Small intestine (tissue), 7 donors: ENCODE data around the gene VLDLR. TPM values are rescaled to one million over a fixed set of nuclear protein-coding genes. Genes with fewer than 3 reads are reported as not detected.

Source experiments
- DNase-seq, 2 donors: peaks; one replicate each; pipeline versions ENCODE4 v3.0.0 to v3.0.0-alpha.2; 2013
- FAIRE-seq: peaks from 2 replicates; lab custom pipeline; 2012; peaks lifted over from hg19 to GRCh38; lab: Jason Lieb, UNC
- H3K27ac ChIP-seq, 3 donors: one replicate each; pipeline ENCODE4 v1.5.1; 2013; ENCODE audit warnings: low read length in 2 of 3, mild to moderate bottlenecking in 2 of 3, control low read depth in 1 of 3, inconsistent platforms in 1 of 3, low read depth in 1 of 3, moderate library complexity in 1 of 3
- H3K27me3 ChIP-seq, 3 donors: one replicate each; pipeline ENCODE4 v1.6.1; 2013; ENCODE audit warnings: low read length in 3 of 3, inconsistent platforms in 1 of 3; ENCODE audit not compliant: control insufficient read depth in 3 of 3, insufficient read depth in 3 of 3
- H3K36me3 ChIP-seq, 3 donors: one replicate each; pipeline ENCODE4 v1.6.1; 2013; ENCODE audit warnings: low read length in 3 of 3, inconsistent platforms in 1 of 3, low read depth in 1 of 3, mild to moderate bottlenecking in 1 of 3, moderate library complexity in 1 of 3; ENCODE audit not compliant: control insufficient read depth in 3 of 3, insufficient read depth in 2 of 3
- H3K4me1 ChIP-seq, 3 donors: one replicate each; pipeline ENCODE4 v1.6.1; 2013; ENCODE audit warnings: low read length in 2 of 3, inconsistent platforms in 1 of 3, low read depth in 1 of 3, mild to moderate bottlenecking in 1 of 3, moderate library complexity in 1 of 3; ENCODE audit not compliant: control insufficient read depth in 3 of 3, insufficient read depth in 2 of 3
- H3K4me3 ChIP-seq, 3 donors: one replicate each; pipeline ENCODE4 v1.5.1; 2013; ENCODE audit warnings: low read length in 3 of 3, control low read depth in 1 of 3, inconsistent platforms in 1 of 3, low read depth in 1 of 3, mild to moderate bottlenecking in 1 of 3, moderate library complexity in 1 of 3
- H3K9me3 ChIP-seq, 2 donors: one replicate each; pipeline ENCODE4 v1.6.1; 2013; ENCODE audit warnings: low read depth in 1 of 2, low read length in 1 of 2; ENCODE audit not compliant: control insufficient read depth in 2 of 2, insufficient read depth in 1 of 2
- WGBS, 3 donors: extraction: QIAGEN DNeasy Blood & Tissue Kit; methylation state at CpG; one replicate each; pipeline ENCODE4 v1.1.7; 2013; 5-methylcytosine and 5-hydroxymethylcytosine counted together
- polyA plus RNA-seq, 4 donors: library from polyadenylated mRNA; stranded (reverse) in 3 of 4; unstranded in 1 of 4; fragments of 200-250 nt in 3 of 4; fragments of 120-200 nt in 1 of 4; gene quantifications; one replicate each; pipeline versions ENCODE4 v1.2.1 to v1.2.3, GENCODE V29; 2013
- donor health status: healthy with polysubstance abuse.
- donor health status: control.
- donor health status: control.
- donor health status: Bipolar disorder and iron deficiency.
- donor health status: healthy.

Gene VLDLR
- polyA plus RNA-seq, 4 donors: 0.81 to 2.4 (median 2.1) TPM; not detected in 1

GRCh38 chr9:2638871-2639673, 17.5 kb downstream of the VLDLR start:
- H3K27me3 ChIP-seq: no peaks in the 10 kb centered on the region
- H3K36me3 ChIP-seq: peaks cover 0 to 7% (median 0%) of the 10 kb centered on the region in 3 donors
- H3K4me1 ChIP-seq: no peaks in the 10 kb centered on the region
- H3K9me3 ChIP-seq: no peaks in the 10 kb centered on the region
- H3K4me3 ChIP-seq: no peak overlapping the region
- no peak overlapping the region for H3K27ac ChIP-seq
- FAIRE-seq: no peak
- WGBS, 3 donors: 31 to 57% (median 43%) methylated on average over 3 of the region's 3 CpGs
- DNase-seq: no peak

DNA sequence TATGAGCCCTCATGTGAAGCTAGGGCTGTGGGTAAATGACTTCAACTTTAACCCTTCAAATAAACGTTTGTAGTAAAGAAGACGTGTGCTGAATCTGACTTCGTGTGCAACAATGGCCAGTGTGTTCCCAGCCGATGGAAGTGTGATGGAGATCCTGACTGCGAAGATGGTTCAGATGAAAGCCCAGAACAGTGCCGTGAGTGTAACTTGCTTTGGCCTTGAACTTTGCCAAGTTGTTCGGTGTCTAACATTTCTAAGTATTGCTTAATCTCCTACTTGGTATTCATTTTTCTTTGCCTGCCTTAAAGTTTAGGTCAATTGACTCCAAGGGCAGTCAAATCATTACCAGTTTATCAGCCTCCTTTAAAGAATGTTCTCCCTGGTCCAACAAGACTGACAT, 18.2 kb downstream of the VLDLR start:
- DNase-seq (no peak), FAIRE-seq (no peak)
- H3K36me3 ChIP-seq: peaks cover 0 to 7% (median 0%) of the 10 kb centered on the region in 3 donors
- no peaks in the 10 kb centered on the region for H3K9me3 ChIP-seq
- 76 to 83% (median 79%) methylated on average over 7 of the region's 7 CpGs for WGBS, 3 donors
- H3K4me1 ChIP-seq: no peaks in the 10 kb centered on the region
- H3K4me3 ChIP-seq: no peak overlapping the region
- no peak overlapping the region for H3K27ac ChIP-seq
- H3K27me3 ChIP-seq: no peaks in the 10 kb centered on the region

DNA sequence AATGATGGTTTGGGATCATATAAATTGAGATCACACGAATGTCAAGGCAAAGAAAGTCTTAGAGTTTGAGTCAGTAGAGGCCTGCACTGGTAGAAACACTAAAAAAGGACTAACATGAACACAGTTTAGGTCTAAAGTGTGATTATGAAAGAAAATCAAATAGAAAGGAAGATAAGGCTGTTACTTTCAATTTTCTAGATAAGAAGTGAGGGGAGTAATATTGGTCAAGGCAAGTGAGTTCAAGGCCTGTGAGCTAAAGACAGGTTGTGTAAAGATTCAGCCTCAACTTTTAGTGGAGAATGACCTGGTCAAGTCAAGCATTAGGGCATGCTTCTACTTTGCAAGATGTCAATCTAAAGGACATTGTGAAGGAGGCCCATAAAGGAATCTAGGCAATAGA, 19.0 kb downstream of the VLDLR start:
- DNase-seq (no peak), FAIRE-seq (no peak)
- Histone ChIP-seq H3K9me3 (no peaks in the 10 kb centered on the region), H3K36me3 (peaks cover 0 to 7% (median 0%) of the 10 kb centered on the region in 3 donors), H3K4me3 (no peak overlapping the region), H3K27me3 (no peaks in the 10 kb centered on the region), H3K27ac (no peak overlapping the region), H3K4me1 (no peaks in the 10 kb centered on the region)
- WGBS, 3 donors: 60 to 75% (median 72%) methylated on average over 1 of the region's 1 CpG

DNA sequence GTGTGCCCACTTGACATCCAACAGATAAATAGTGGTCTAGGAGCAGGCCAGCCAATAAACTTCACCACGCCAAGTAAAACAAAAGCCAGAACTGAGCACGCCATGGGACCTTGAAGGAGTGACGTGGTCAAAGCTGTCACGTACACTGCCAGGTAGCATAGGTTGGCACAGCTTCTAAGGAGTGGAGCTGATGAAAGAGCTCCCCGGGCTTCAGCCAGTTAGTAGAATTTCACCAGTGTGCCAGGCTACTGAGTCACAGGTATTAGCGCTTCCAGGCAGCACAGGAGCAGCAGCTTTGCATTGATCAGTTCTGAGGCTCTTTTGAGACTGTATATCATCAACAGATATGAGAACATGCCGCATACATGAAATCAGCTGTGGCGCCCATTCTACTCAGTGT, 19.4 kb downstream of the VLDLR start:
- Histone ChIP-seq H3K36me3 (peaks cover 0 to 7% (median 0%) of the 10 kb centered on the region in 3 donors), H3K27ac (no peak overlapping the region), H3K4me1 (no peaks in the 10 kb centered on the region), H3K4me3 (no peak overlapping the region), H3K9me3 (no peaks in the 10 kb centered on the region), H3K27me3 (no peaks in the 10 kb centered on the region)
- 84 to 97% (median 93%) methylated on average over 8 of the region's 8 CpGs for WGBS, 3 donors
- no peak for DNase-seq
- no peak for FAIRE-seq

DNA sequence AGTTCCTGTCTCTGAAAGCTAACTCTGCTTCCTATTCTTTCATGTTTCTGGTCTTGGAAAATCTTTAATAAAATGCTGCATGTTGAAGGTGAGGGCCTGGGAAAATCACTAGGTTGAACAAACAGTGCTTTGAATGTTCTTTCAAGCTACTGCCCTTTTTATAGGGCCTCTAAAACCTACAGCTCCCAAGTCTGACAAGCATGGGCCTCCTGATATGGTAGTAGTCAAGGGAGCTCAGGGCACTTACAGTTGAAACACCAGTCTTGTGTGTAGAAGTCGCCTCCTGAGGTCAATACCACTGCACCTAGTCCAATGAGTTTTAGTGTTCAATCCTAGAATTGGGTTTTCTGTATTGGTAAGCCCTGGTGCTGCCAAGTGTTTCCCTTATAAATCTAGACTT, 20.5 kb downstream of the VLDLR start:
- 76 to 96% (median 81%) methylated on average over 1 of the region's 1 CpG for WGBS, 3 donors
- FAIRE-seq (no peak), DNase-seq (no peak)
- no peaks in the 10 kb centered on the region for H3K27me3 ChIP-seq
- peaks cover 0 to 7% (median 0%) of the 10 kb centered on the region in 3 donors for H3K36me3 ChIP-seq
- no peaks in the 10 kb centered on the region for H3K4me1 ChIP-seq
- no peak overlapping the region for H3K4me3 ChIP-seq
- no peaks in the 10 kb centered on the region for H3K9me3 ChIP-seq
- H3K27ac ChIP-seq: no peak overlapping the region

DNA sequence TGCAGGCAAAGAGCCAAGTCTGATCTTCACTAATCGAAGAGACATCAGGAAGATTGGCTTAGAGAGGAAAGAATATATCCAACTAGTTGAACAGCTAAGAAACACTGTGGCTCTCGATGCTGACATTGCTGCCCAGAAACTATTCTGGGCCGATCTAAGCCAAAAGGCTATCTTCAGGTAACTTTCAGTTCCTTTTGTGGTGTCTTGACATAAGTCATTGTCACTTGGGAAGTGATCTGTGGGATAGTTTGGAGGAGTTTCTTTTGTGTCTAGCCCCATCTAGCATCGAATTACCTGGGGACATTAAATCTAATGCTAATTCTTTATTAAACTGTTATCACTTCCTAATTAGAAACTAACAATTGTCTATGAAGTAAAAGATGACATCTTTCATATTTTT, 24.0 kb downstream of the VLDLR start:
- Histone ChIP-seq H3K36me3 (peaks cover 0 to 7% (median 0%) of the 10 kb centered on the region in 3 donors), H3K27ac (no peak overlapping the region), H3K4me1 (no peaks in the 10 kb centered on the region), H3K9me3 (no peaks in the 10 kb centered on the region), H3K27me3 (no peaks in the 10 kb centered on the region), H3K4me3 (no peak overlapping the region)
- WGBS, 3 donors: 80 to 90% (median 87%) methylated on average over 4 of the region's 4 CpGs
- DNase-seq (no peak), FAIRE-seq (no peak)

GRCh38 chr9:2655411-2655901, 33.9 kb downstream of the VLDLR start:
- Histone ChIP-seq H3K27ac (no peak overlapping the region), H3K9me3 (no peaks in the 10 kb centered on the region), H3K36me3 (no peaks in the 10 kb centered on the region), H3K4me3 (no peak overlapping the region), H3K4me1 (no peaks in the 10 kb centered on the region), H3K27me3 (no peaks in the 10 kb centered on the region)
- peak in 1 of 2 donors; percentile 43 for DNase-seq
- WGBS, 3 donors: 65 to 85% (median 68%) methylated on average over 3 of the region's 3 CpGs
- no peak for FAIRE-seq

DNA sequence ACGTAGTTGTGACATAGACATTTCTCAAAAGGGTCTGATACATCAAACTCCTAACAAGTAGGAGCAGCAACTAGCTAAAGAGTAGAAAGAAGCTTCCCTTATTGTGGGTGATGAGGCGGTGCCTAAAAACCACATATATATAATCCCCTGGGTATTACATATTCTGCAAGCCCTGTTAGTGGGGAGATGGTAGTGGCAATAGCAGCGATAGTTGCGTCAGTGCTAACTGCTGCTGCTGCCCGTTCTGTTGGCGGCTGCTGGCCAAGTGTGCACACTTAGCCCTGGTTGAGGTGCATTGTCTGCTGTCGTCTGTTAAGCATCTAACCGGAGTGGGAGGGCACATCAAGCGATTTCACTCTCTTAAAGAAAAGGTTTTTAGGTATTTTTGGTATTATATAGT, 35.8 kb downstream of the VLDLR start:
- Histone ChIP-seq H3K4me1 (no peaks in the 10 kb centered on the region), H3K27ac (no peak overlapping the region), H3K27me3 (no peaks in the 10 kb centered on the region), H3K4me3 (no peak overlapping the region), H3K36me3 (no peaks in the 10 kb centered on the region), H3K9me3 (no peaks in the 10 kb centered on the region)
- 67 to 83% (median 77%) methylated on average over 9 of the region's 9 CpGs for WGBS, 3 donors
- FAIRE-seq (no peak), DNase-seq (no peak)
